Gastroesophageal sphincter (tissue), 4 donors: ENCODE data around the gene IQGAP1. TPM values are rescaled to one million over a fixed set of nuclear protein-coding genes. Genes with fewer than 3 reads are reported as not detected.

Experiments
- ATAC-seq: fragments of 150-250 bp; one replicate; pipeline ENCODE4 v1.9.1; 2016; ENCODE audit warnings: mild to moderate bottlenecking, moderate library complexity
- H3K27ac ChIP-seq, 4 donors: fragments of 200-600 bp; sonication (generic) in 3 of 4; 1 replicate in 3 of 4; 2 replicates in 1 of 4; pipeline ENCODE4 v1.5.1; 2016 to 2019
- H3K27me3 ChIP-seq: fragments of 200-600 bp; sonication (generic); one replicate; pipeline ENCODE4 v1.5.1; 2019
- H3K36me3 ChIP-seq, 2 donors: fragments of 200-600 bp; sonication (generic); one replicate each; pipeline ENCODE4 v1.5.1; 2019; ENCODE audit warnings: control low read depth in 1 of 2
- H3K4me1 ChIP-seq, 3 donors: fragments of 200-600 bp; sonication (generic); 1 replicate in 2 of 3; 2 replicates in 1 of 3; pipeline ENCODE4 v1.5.1; 2016 to 2019; ENCODE audit warnings: control low read depth in 2 of 3
- H3K4me3 ChIP-seq, 2 donors: fragments of 200-600 bp; sonication (generic); one replicate each; pipeline ENCODE4 v1.5.1; 2019; ENCODE audit warnings: mild to moderate bottlenecking in 1 of 2, moderate library complexity in 1 of 2
- H3K9me3 ChIP-seq, 3 donors: fragments of 200-600 bp; sonication (generic); one replicate each; pipeline ENCODE4 v1.5.1; 2017 to 2019; ENCODE audit warnings: control low read depth in 2 of 3
- CTCF ChIP-seq, 4 experiments: fragments of 200-600 bp in 2 of 4; fragments of 450-650 bp in 2 of 4; sonication (generic) in 1 of 4; IDR thresholded peaks; one replicate each; pipeline ENCODE4 v1.5.1; 2017 to 2019; ENCODE audit warnings: antibody characterized with exemption in 4 of 4, mild to moderate bottlenecking in 2 of 4, moderate library complexity in 2 of 4
- EP300 ChIP-seq: sonication (generic); formaldehyde crosslinking; IDR thresholded peaks from one replicate; pipeline ENCODE4 v1.6.1; 2017; ENCODE audit warnings: antibody characterized with exemption, mild to moderate bottlenecking
- POLR2A ChIP-seq, 2 donors: fragments of 450-650 bp; IDR thresholded peaks; one replicate each; pipeline ENCODE4 v1.6.1; 2017; ENCODE audit warnings: antibody characterized with exemption in 2 of 2, mild to moderate bottlenecking in 2 of 2, moderate library complexity in 1 of 2
- POLR2AphosphoS5 ChIP-seq: sonication (generic); formaldehyde crosslinking; IDR thresholded peaks from one replicate; pipeline ENCODE4 v1.6.1; 2017; ENCODE audit warnings: antibody characterized with exemption
- WGBS, 2 donors: methylation state at CpG; one replicate each; pipeline ENCODE4 v1.1.5; 2018; ENCODE audit warnings: low coverage in 1 of 2; 5-methylcytosine and 5-hydroxymethylcytosine counted together
- total RNA-seq, 4 donors: library from RNA; depleted of rRNA; stranded (reverse); fragments of >200 nt; gene quantifications; one replicate each; pipeline ENCODE4 v1.1.0, GENCODE V29; 2016

IQGAP1 gene
- total RNA-seq, 4 donors from 2014 or later: 210 to 360 (median 245) TPM

GRCh38 chr15:90400759-90401314, 12.8 kb downstream of the IQGAP1 start:
- peak; percentile 90 for ATAC-seq
- peak overlapping the region; percentile 11 to 19 for H3K4me3 ChIP-seq
- 2 to 4% methylated on average over 4 to 7 of the region's 7 CpGs for WGBS, 2 donors
- H3K9me3 ChIP-seq: no peaks in the 10 kb centered on the region
- peak; percentile 76 for TF ChIP-seq POLR2AphosphoS5
- no peak for TF ChIP-seq CTCF (IDR thresholded peaks at IDR 0.05)
- TF ChIP-seq POLR2A (IDR thresholded peaks at IDR 0.05): peak in 1 of 2 donors; percentile 16
- H3K27ac ChIP-seq: peak overlapping the region; percentile 87 to 99 (median 88)
- H3K27me3 ChIP-seq: no peaks in the 10 kb centered on the region
- peaks cover 33 to 99% (median 34%) of the 10 kb centered on the region in 3 donors for H3K4me1 ChIP-seq
- H3K36me3 ChIP-seq: no peaks in the 10 kb centered on the region

DNA sequence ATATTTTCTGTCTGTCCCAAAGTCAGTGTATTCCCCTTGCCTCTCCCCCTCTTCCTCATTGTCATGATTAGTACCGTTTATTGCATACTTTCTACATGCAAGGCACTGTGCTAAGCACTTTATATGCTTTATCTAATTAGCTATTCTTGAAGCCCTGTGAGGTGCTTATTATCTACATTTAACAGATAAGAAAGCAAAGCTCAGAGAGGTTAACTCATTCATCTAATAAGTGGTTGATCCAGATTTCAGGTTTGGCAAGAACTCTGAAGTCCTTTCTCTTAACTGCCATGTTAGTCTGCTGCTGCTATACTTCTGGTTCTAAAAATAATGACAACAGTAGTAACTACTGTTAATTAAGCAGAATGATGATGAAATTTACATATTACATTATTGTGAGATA, 13.5 kb downstream of the IQGAP1 start:
- no peak overlapping the region for H3K4me3 ChIP-seq
- H3K4me1 ChIP-seq: peaks cover 32 to 99% (median 36%) of the 10 kb centered on the region in 3 donors
- no peak for ATAC-seq
- H3K36me3 ChIP-seq: no peaks in the 10 kb centered on the region
- peak overlapping the region; percentile 87 to 99 (median 88) for H3K27ac ChIP-seq
- WGBS, 2 donors: 7 to 13% methylated on average over 1 of the region's 1 CpG
- H3K9me3 ChIP-seq: no peaks in the 10 kb centered on the region
- H3K27me3 ChIP-seq: no peaks in the 10 kb centered on the region
- TF ChIP-seq EP300 (no peak), POLR2AphosphoS5 (no peak)

DNA sequence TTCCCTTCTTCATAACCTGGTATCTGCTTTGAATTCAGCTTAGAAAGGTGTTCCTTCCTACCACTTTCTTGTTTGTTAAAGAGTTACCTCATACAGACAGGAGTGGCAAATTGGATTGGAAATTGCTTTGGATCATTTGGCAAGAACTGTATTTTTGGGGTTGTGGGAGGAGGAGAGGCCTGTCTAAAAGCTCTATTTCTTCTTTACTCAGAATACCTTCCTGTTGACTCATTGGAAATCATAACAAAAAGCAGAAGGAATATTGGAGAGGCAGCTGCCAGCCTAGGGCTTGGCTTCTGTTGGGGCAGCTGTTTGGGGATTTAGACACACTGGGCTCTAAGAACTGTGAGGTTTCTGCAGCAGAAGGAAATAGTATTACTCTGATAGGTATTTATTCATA, 14.2 kb downstream of the IQGAP1 start:
- no peaks in the 10 kb centered on the region for H3K27me3 ChIP-seq
- peak; percentile 80 for ATAC-seq
- no peaks in the 10 kb centered on the region for H3K9me3 ChIP-seq
- TF ChIP-seq POLR2A (IDR thresholded peaks at IDR 0.05) (no peak), EP300 (no peak), POLR2AphosphoS5 (peak; percentile 52), CTCF (IDR thresholded peaks at IDR 0.05) (no peak)
- peaks cover 33 to 99% (median 44%) of the 10 kb centered on the region in 3 donors for H3K4me1 ChIP-seq
- H3K4me3 ChIP-seq: no peak overlapping the region
- no peaks in the 10 kb centered on the region for H3K36me3 ChIP-seq
- H3K27ac ChIP-seq: peak overlapping the region; percentile 87 to 99 (median 88)

DNA sequence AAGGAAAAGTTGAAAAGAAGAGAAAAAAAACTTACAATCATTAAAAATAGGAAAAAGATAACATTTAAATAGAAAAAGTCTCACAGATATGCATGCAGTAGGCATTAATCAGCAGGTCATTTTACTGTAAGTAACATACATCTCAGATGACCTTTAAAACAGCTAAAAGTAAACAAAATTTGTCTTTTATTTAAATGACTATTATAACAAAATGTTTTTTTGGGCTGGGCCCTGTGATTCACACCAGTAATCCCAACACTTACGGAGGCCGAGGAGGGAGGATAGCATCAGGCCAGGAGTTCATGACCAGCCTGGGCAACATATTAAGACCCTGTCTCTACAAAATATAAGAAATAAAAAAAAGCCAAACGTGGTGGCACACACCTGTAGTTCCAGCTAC, 14.7 kb downstream of the IQGAP1 start:
- Histone ChIP-seq H3K27ac (peak overlapping the region; percentile 87 to 99 (median 88)), H3K27me3 (no peaks in the 10 kb centered on the region), H3K4me1 (peaks cover 38 to 99% (median 46%) of the 10 kb centered on the region in 3 donors), H3K9me3 (no peaks in the 10 kb centered on the region), H3K4me3 (no peak overlapping the region), H3K36me3 (no peaks in the 10 kb centered on the region)
- 22 to 45% methylated on average over 3 of the region's 3 CpGs for WGBS, 2 donors
- TF ChIP-seq POLR2AphosphoS5: no peak
- no peak for TF ChIP-seq CTCF (IDR thresholded peaks at IDR 0.05)
- no peak for ATAC-seq

GRCh38 chr15:90405055-90405607, 17.1 kb downstream of the IQGAP1 start:
- Histone ChIP-seq H3K4me1 (peaks cover 37 to 92% (median 46%) of the 10 kb centered on the region in 3 donors), H3K4me3 (no peak overlapping the region), H3K9me3 (no peaks in the 10 kb centered on the region), H3K27ac (peak overlapping the region; percentile 49 to 88 (median 72)), H3K27me3 (no peaks in the 10 kb centered on the region), H3K36me3 (no peaks in the 10 kb centered on the region)
- WGBS, 2 donors: 8 to 32% methylated on average over 3 of the region's 3 CpGs
- no peak for TF ChIP-seq POLR2A (IDR thresholded peaks at IDR 0.05)
- no peak for TF ChIP-seq EP300
- TF ChIP-seq POLR2AphosphoS5: no peak
- TF ChIP-seq CTCF (IDR thresholded peaks at IDR 0.05): no peak
- ATAC-seq: no peak
